Stimulated activated CD8-positive, alpha-beta memory T cell treated with anti-CD3 and anti-CD28 coated beads, Interleukin-15, amount 100 ng/mL, for 24 hours (primary cell): ENCODE data around the gene GPR61.

ENCODE experiments used
- DNase-seq: peaks from one replicate; pipeline ENCODE4 v3.0.0-alpha.2; 2020; ENCODE audit warnings: low read depth

GPR61 gene, protein sequence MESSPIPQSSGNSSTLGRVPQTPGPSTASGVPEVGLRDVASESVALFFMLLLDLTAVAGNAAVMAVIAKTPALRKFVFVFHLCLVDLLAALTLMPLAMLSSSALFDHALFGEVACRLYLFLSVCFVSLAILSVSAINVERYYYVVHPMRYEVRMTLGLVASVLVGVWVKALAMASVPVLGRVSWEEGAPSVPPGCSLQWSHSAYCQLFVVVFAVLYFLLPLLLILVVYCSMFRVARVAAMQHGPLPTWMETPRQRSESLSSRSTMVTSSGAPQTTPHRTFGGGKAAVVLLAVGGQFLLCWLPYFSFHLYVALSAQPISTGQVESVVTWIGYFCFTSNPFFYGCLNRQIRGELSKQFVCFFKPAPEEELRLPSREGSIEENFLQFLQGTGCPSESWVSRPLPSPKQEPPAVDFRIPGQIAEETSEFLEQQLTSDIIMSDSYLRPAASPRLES

GRCh38 chr1:109539676-109540075 is at the start of gene GPR61:
TSS of gene GPR61 (plus strand) at chr1:109539872. CDS start at chr1:109543023, 3,151 bp downstream.
- DNase-seq: no peak

DNA sequence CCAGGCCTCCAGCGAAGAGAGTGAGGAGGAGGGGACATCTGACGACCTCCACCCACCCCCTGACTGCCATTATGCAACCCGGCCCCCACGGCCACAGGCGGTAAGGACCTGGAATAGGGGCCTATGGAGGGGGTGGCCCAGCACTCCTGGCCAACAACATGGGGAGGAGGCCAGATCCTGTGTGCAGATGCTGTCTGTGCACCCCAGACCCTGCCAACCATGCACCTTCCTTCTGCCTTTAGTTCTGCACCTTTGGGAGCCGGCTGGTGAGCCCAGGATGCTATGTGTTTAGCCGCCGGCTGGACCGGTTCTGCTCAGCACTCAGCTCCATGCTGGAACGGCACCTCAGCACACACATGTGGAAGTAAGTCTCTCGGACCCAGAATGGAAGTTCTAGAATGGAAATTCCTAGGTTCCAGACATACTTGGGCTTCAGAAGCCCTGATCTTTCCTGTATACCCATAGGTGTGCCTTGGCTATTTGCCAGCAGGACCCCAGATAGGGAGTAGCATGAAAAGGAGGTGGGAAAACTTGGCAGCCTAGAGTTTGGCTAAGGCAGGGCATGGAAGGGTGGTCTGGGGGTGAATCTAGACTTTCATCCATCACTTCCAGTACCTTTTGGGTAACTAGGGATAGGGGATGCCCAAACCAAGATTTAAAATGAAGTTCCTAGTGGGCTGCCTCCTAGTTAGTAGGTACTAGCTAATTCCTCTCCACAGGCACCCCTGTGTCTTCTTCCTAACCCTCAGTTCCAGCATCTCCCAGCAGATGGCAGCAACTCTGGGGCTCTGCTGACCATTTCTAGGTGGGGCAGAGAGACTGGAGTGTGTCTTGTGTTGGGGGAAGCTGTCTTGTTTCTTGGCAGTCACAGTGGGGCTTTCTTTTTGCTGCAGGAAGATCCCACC is 49.4 kb upstream of the GPR61 start:
- DNase-seq: no peak

DNA sequence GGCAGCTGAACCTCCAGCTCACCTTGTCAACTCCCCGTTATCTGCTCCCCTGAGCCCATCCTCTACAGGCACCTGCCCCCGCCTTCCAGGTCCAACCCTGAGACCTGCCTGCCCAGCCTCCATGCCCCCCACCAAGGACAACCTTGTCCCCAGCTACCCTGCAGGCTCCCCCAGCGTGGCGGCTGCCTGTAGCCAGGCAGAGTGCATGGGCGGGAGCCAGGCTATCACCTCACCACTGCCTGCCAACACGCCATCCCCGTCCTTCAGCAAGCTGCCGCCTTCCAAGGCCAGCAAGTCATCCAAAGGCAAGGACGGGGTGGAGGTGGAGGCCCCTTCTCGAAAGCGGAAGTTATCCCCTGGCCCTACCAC is 48.8 kb upstream of the GPR61 start:
- no peak for DNase-seq

GRCh38 chr1:109491372-109491771 is 48.3 kb upstream of the GPR61 start:
- no peak for DNase-seq

- DNase-seq: no peak
Measured at GRCh38 chr1:109492779-109493178, 46.9 kb upstream of the GPR61 start.

- no peak for DNase-seq
Measured at GRCh38 chr1:109493227-109493626, 46.4 kb upstream of the GPR61 start.

GRCh38 chr1:109493805-109494539 is 45.7 kb upstream of the GPR61 start, which contains the start of gene CYB561D1:
TSS of gene CYB561D1 (plus strand) at chr1:109494094. CDS start at chr1:109494140, 46 bp downstream.
- peak; percentile 85 for DNase-seq

DNA sequence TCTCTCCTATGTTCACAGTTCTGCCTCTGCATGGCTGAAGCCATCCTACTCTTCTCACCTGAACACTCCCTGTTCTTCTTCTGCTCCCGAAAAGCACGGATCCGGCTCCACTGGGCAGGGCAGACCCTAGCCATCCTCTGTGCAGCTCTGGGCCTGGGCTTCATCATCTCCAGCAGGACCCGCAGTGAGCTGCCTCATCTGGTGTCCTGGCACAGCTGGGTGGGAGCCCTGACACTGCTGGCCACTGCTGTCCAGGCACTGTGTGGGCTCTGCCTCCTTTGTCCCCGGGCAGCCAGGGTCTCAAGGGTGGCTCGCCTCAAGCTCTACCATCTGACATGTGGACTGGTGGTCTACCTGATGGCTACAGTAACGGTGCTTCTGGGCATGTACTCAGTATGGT is 43.9 kb upstream of the GPR61 start:
- DNase-seq: no peak

GRCh38 chr1:109497449-109498160 is 42.1 kb upstream of the GPR61 start:
- no peak for DNase-seq

DNA sequence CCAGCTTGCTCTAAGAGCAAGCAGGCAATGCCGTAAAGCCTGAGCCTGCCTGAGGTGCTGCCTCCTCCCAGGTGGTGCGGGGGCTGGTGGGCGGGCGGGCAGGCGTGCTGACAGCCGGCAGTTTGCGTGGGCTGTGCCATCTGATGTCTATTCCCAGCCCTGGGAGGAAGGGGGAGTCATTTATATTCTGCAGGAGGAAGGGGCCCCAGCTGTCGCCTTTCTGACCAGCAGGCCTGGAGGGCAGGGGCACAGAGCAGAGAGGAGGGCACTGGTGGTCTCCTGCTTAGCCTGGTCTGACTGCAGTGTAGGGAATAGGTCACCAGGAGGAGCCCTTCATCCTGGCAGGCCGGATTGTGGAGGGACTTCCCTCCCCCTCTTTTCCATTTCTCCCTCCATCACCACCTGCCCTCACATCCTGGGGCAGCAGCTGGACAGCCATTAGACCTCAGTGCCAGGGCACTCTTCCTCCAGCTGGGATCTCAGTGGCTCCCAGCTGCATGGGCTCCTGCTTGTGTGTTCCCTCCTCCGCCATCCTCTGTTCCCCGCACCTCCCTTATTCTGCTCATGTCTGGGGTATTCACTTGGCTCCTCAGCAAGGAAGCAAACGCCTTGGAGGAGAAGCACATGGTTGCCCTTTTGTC is 41.4 kb upstream of the GPR61 start:
- DNase-seq: no peak

DNA sequence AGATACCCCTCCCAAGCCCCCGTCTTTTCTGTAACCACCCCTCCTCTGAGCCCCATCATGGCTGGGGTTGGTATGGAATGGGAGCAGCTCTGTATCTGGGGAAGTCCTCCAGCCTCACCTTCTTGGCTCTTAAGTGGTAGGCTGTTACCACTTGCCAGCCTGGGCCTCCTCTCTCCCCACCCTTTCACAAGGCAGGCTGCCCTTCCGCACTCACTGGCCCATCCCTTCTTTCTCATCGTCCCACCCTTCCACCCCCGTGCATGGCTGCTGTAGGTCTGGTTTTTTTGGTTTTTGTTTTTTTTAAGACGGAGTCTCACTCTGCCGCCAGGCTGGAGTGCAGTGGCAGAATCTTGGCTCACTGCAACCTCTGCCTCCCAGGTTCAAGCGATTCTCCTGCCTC is 40.6 kb upstream of the GPR61 start:
- no peak for DNase-seq

GRCh38 chr1:109499661-109500536 is 39.8 kb upstream of the GPR61 start:
- DNase-seq: no peak

DNA sequence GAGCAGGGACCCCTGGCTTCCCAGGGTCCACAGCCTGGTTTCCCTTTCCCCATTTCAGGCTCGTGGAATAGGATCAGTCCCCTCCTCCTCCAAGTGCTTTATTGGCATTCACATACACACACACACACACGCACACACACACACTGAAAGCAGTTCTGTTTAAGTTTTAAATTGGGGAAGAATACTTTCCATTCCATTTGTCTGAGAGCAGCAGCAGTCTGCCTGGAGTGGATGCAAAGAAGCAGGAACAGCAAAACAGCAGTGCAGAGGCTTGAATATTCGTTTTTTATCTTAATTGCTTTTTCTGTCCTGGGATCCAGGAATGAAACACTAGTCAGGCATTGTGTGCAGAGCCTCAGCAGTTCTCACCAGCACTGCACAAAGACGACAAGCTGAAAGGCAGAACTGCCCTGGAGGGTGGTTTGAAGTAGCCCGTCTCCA is 38.7 kb upstream of the GPR61 start:
- DNase-seq: no peak

GRCh38 chr1:109501644-109502363 is 37.9 kb upstream of the GPR61 start:
- DNase-seq: no peak

- DNase-seq: no peak
Measured at GRCh38 chr1:109502364-109502851, 37.3 kb upstream of the GPR61 start.

DNA sequence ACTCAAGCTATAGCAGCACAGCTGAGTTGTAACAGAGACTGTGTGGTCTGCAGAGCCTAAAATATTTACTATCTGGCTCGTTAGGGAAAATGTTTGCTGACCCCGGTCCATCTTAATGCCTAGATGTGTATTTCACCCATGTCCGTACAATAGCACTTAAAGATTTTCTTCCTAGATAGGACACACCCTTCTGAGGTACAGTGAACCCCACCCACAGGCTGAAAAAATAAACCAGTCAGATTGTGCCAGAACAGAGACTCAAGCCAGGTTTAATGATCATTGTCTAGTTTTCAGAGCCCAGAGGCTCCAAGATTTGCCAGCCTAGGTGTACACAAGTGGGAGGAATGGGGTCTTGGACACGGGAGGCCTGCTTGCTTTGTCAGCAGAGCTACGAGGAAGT is 35.7 kb upstream of the GPR61 start:
- DNase-seq: no peak

DNA sequence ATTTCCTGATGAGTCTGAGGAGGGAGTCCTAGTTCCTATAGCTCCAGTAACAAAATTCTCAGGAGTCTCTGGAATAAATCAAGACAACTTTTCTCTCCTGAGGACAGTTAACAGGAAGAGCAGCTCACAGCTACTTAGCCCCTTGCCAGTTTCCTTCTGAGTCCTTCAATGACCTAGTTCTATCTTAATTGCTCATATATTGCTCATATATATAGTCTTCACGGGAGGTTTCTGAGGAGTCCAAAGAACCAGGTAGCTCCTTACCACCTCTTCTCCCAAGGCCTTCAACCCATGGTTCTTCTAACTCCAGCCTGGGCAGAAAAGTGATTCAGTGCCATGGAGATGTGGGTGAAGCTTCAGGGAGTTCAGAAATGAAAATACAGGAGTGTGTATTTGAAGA is 34.7 kb upstream of the GPR61 start:
- no peak for DNase-seq

GRCh38 chr1:109508001-109508872 is 31.4 kb upstream of the GPR61 start:
- DNase-seq: no peak
